NT2/D1 (cell line): ENCODE measurements around the gene TRAPPC2L.
A peak's percentile ranks its signal among the peaks of the same experiment; 100 is the strongest.

Experiments used
- DNase-seq: peaks from one replicate; pipeline ENCODE4 v3.0.0-alpha.2; 2011; ENCODE audit warnings: low read depth, low spot score
- H3K27me3 ChIP-seq: 2 replicates; pipeline ENCODE4 v1.6.0; 2011; ENCODE audit warnings: mild to moderate bottlenecking; ENCODE audit not compliant: insufficient read length, insufficient read depth
- H3K36me3 ChIP-seq: 2 replicates; pipeline ENCODE4 v1.6.1; 2011; ENCODE audit warnings: mild to moderate bottlenecking, low read length, mixed read lengths; ENCODE audit not compliant: insufficient read depth, insufficient read length
- H3K4me1 ChIP-seq: 2 replicates; pipeline ENCODE4 v1.5.1; 2011; ENCODE audit not compliant: insufficient read depth, insufficient read length
- H3K4me3 ChIP-seq: 2 replicates; pipeline ENCODE4 v1.5.1; 2011; ENCODE audit warnings: low read depth; ENCODE audit not compliant: insufficient read length
- H3K9ac ChIP-seq: 2 replicates; pipeline ENCODE4 v1.6.0; 2011; ENCODE audit warnings: low read depth; ENCODE audit not compliant: insufficient read length
- H3K9me3 ChIP-seq: 2 replicates; pipeline ENCODE4 v1.5.1; 2011; ENCODE audit warnings: mild to moderate bottlenecking, low read length; ENCODE audit not compliant: insufficient read depth
- SUZ12 ChIP-seq: IDR thresholded peaks from 2 replicates; pipeline ENCODE4 v1.6.1; 2011; ENCODE audit not compliant: insufficient read length, insufficient read depth; ENCODE audit errors: extremely low read depth
- YY1 ChIP-seq: IDR thresholded peaks from 2 replicates; pipeline ENCODE4 v1.6.1; 2011; ENCODE audit not compliant: insufficient read length, insufficient read depth
- ZNF274 ChIP-seq: IDR thresholded peaks from 2 replicates; pipeline ENCODE4 v1.6.1; 2011; ENCODE audit warnings: mild to moderate bottlenecking, low read depth, low read length

TRAPPC2L gene

GRCh38 chr16:88855736-88856121 is 1.2 kb upstream of the TRAPPC2L start:
- Histone ChIP-seq H3K4me3 (peak overlapping the region; percentile 66), H3K9me3 (peaks cover 7% of the 10 kb centered on the region; the same call in 1 of the 2 replicates), H3K27me3 (no peaks in the 10 kb centered on the region), H3K36me3 (peaks cover 46% of the 10 kb centered on the region), H3K4me1 (peaks cover 10% of the 10 kb centered on the region), H3K9ac (peak overlapping the region; percentile 80)
- DNase-seq = no peak
- no peak for TF ChIP-seq YY1

- peak overlapping the region; percentile 66 for H3K4me3 ChIP-seq
- no peaks in the 10 kb centered on the region for H3K27me3 ChIP-seq
- peaks cover 10% of the 10 kb centered on the region for H3K4me1 ChIP-seq
- H3K9ac ChIP-seq = peak overlapping the region; percentile 80
- peaks cover 48% of the 10 kb centered on the region for H3K36me3 ChIP-seq
- TF ChIP-seq YY1 = no peak
- TF ChIP-seq SUZ12 = no peak
- TF ChIP-seq ZNF274 = no peak
- DNase-seq = no peak
- H3K9me3 ChIP-seq = peaks cover 6% of the 10 kb centered on the region; the same call in 1 of the 2 replicates
Measured at GRCh38 chr16:88856122-88856827, 652 bp upstream of the TRAPPC2L start.

- no peaks in the 10 kb centered on the region for H3K9me3 ChIP-seq
- TF ChIP-seq YY1 (no peak), SUZ12 (no peak), ZNF274 (no peak)
Measured at GRCh38 chr16:88857728-88858339, 907 bp downstream of the TRAPPC2L start.

GRCh38 chr16:88859381-88860091 is 2.6 kb downstream of the TRAPPC2L start:
- H3K27me3 ChIP-seq = no peaks in the 10 kb centered on the region
- no peak for TF ChIP-seq ZNF274
- DNase-seq = no peak

More at GRCh38 chr16:88857728-88858339, 907 bp downstream of the TRAPPC2L start:
- Histone ChIP-seq H3K4me1 (peaks cover 10% of the 10 kb centered on the region), H3K9ac (peak overlapping the region; percentile 99), H3K4me3 (peak overlapping the region; percentile 100), H3K36me3 (peaks cover 57% of the 10 kb centered on the region), H3K27me3 (no peaks in the 10 kb centered on the region)
- peak; percentile 68 for DNase-seq

GRCh38 chr16:88861359-88861758 is 4.4 kb downstream of the TRAPPC2L start:
- Histone ChIP-seq H3K4me3 (no peak overlapping the region), H3K9me3 (no peaks in the 10 kb centered on the region), H3K36me3 (peaks cover 54% of the 10 kb centered on the region), H3K27me3 (no peaks in the 10 kb centered on the region), H3K4me1 (peaks cover 8% of the 10 kb centered on the region), H3K9ac (no peak overlapping the region)
- no peak for TF ChIP-seq ZNF274
- no peak for TF ChIP-seq YY1
- no peak for TF ChIP-seq SUZ12
- DNase-seq = no peak

More at GRCh38 chr16:88859381-88860091, 2.6 kb downstream of the TRAPPC2L start:
- Histone ChIP-seq H3K4me1 (peaks cover 14% of the 10 kb centered on the region), H3K4me3 (no peak overlapping the region), H3K9ac (no peak overlapping the region), H3K36me3 (peaks cover 58% of the 10 kb centered on the region), H3K9me3 (no peaks in the 10 kb centered on the region)

GRCh38 chr16:88862968-88863367 is 6.0 kb downstream of the TRAPPC2L start:
- DNase-seq = no peak
- Histone ChIP-seq H3K9ac (no peak overlapping the region), H3K36me3 (peaks cover 54% of the 10 kb centered on the region), H3K4me3 (no peak overlapping the region), H3K9me3 (no peaks in the 10 kb centered on the region), H3K4me1 (peaks cover 17% of the 10 kb centered on the region), H3K27me3 (no peaks in the 10 kb centered on the region)
- no peak for TF ChIP-seq YY1
- no peak for TF ChIP-seq SUZ12
- TF ChIP-seq ZNF274 = no peak

GRCh38 chr16:88863426-88863825 is 6.5 kb downstream of the TRAPPC2L start:
- H3K4me1 ChIP-seq = peaks cover 17% of the 10 kb centered on the region
- H3K9me3 ChIP-seq = no peaks in the 10 kb centered on the region
- no peak for TF ChIP-seq ZNF274
- no peak for TF ChIP-seq YY1
- no peak for TF ChIP-seq SUZ12

More at GRCh38 chr16:88863426-88863825, 6.5 kb downstream of the TRAPPC2L start:
- no peaks in the 10 kb centered on the region for H3K27me3 ChIP-seq
- peaks cover 51% of the 10 kb centered on the region for H3K36me3 ChIP-seq
- no peak for DNase-seq
- H3K9ac ChIP-seq = no peak overlapping the region
- H3K4me3 ChIP-seq = no peak overlapping the region
